Body of pancreas (tissue), 4 donors: Measurements from ENCODE around the gene CAV2.

ENCODE experiments used
- CTCF ChIP-seq, 7 experiments: fragments of 450-650 bp in 4 of 7; fragments of 200-600 bp in 3 of 7; sonication (generic) in 3 of 7; IDR thresholded peaks; one replicate each; pipeline ENCODE4 v1.5.1; 2016 to 2019; ENCODE audit warnings: antibody characterized with exemption in 7 of 7
- POLR2A ChIP-seq, 3 donors: fragments of 450-650 bp; IDR thresholded peaks; one replicate each; pipeline ENCODE4 v1.6.1; 2016; ENCODE audit warnings: antibody characterized with exemption in 3 of 3, mild to moderate bottlenecking in 2 of 3

- TF ChIP-seq CTCF (IDR thresholded peaks at IDR 0.05), result no peak
- TF ChIP-seq POLR2A (IDR thresholded peaks at IDR 0.05), result no peak
These were observed 6.3 kb downstream of the CAV2 start for GRCh38 chr7:116505823-116506222.
